A549 treated with DMSO at 1 μM for 4 hours (cell line): ENCODE data around the gene AFAP1L2. TPM values are rescaled to one million over a fixed set of nuclear protein-coding genes. Genes with fewer than 3 reads are reported as not detected.

Experiments
- total RNA-seq: library from RNA; stranded (reverse); fragments of 200-300 nt; extraction: Qiagen RNA extraction; gene quantifications from 5 replicates; pipeline ENCODE4 v1.2.3, GENCODE V29; 2022; ENCODE audit warnings: low read depth

Gene AFAP1L2, protein sequence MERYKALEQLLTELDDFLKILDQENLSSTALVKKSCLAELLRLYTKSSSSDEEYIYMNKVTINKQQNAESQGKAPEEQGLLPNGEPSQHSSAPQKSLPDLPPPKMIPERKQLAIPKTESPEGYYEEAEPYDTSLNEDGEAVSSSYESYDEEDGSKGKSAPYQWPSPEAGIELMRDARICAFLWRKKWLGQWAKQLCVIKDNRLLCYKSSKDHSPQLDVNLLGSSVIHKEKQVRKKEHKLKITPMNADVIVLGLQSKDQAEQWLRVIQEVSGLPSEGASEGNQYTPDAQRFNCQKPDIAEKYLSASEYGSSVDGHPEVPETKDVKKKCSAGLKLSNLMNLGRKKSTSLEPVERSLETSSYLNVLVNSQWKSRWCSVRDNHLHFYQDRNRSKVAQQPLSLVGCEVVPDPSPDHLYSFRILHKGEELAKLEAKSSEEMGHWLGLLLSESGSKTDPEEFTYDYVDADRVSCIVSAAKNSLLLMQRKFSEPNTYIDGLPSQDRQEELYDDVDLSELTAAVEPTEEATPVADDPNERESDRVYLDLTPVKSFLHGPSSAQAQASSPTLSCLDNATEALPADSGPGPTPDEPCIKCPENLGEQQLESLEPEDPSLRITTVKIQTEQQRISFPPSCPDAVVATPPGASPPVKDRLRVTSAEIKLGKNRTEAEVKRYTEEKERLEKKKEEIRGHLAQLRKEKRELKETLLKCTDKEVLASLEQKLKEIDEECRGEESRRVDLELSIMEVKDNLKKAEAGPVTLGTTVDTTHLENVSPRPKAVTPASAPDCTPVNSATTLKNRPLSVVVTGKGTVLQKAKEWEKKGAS
- 21.7 to 29.6 TPM (median 25.1 TPM) in 5 replicates for total RNA-seq

DNA sequence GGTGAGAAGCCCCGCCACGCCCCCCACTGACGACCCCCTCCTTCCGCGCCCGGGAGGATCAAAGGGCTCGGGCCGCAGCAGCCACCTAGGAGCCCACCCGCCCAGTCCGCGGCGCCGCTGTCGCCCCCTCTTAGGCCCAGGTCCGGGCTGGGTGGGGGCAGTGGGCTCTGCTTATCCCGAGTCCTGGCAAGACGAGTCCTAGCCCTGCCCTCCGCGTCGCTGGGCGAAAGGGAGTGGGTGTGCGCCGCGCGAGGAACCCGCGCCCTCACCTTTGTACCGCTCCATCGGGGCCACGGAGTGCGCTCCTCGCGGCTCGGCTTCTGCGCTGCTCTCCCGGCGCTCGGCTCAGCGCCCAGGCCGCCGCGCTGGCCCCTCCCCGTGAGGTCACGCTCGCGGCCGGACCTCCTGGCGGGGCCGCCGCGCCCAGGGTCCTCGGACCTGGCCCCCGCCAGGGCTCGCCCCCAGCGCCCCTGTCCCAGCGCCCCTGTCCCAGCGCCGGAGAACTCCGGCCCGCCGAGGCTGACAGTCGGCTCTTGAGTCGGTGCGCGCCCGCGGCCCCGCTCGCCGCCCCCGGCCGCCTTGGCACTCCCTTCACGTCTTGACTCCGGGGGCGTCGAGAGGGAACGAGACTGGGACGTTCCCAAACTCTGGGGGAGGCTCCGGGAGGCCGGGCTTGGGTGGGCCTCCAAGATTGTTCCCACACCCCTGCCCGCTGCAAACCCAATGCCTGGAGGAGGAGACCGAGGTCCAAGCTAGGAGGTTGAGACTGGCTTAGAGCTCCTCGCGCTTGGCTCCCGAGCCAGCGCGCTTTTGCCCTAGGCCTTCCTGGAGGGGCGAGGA lies at the start of gene AFAP1L2:
TSS of gene AFAP1L2 (minus strand) at position 332 of the 840 bp plus-strand sequence. CDS start at position 285, 47 bp downstream.

Other genes starting within 250 kb of the AFAP1L2 start
- gene CCDC186, start 230.3 kb downstream of the AFAP1L2 start, total RNA-seq, result 4.6 to 7.0 TPM (median 5.8 TPM) in 5 replicates
- gene TDRD1, start 225.1 kb downstream of the AFAP1L2 start, total RNA-seq, result not detected in 5 replicates
- not detected in 5 replicates for gene VWA2, start 165.2 kb downstream of the AFAP1L2 start, total RNA-seq